SK-MEL-5 (cell line): ENCODE results near the gene CAST. TPM values are rescaled to one million over a fixed set of nuclear protein-coding genes. Genes with fewer than 3 reads are reported as not detected.
"Not testable (repeated sequence)": the region's sequence is repeated elsewhere in the genome, so short reads cannot be mapped to it uniquely, and the experiment has no call there.

Source experiments
- DNase-seq: peaks from one replicate; pipeline ENCODE4 v3.0.0-alpha.2; 2016; ENCODE audit warnings: low read depth, low spot score
- in situ Hi-C: cut with HindIII; loops from 2 replicates; pipeline ENCODE4 v1.10.0; 2016; ENCODE audit warnings: low sequenced_read_pairs, high pct_unique_total_duplicates, low pct_unique_long_range_greater_than_20kb
- total RNA-seq: library from RNA; depleted of rRNA; stranded (reverse); fragments of >200 nt; shearing (Covaris generic); gene quantifications from 2 replicates; pipeline ENCODE4 v1.2.3, GENCODE V29; 2014

CAST gene
- total RNA-seq, 1 experiment from 2014 or later = 285 TPM

GRCh38 chr5:96776621-96777020 is 114.4 kb downstream of the CAST start:
- in situ Hi-C loops = no loop called here
- no peak for DNase-seq

- DNase-seq = no peak
- in situ Hi-C loops = no loop called here
Measured at GRCh38 chr5:96778409-96778808, 116.2 kb downstream of the CAST start.

DNA sequence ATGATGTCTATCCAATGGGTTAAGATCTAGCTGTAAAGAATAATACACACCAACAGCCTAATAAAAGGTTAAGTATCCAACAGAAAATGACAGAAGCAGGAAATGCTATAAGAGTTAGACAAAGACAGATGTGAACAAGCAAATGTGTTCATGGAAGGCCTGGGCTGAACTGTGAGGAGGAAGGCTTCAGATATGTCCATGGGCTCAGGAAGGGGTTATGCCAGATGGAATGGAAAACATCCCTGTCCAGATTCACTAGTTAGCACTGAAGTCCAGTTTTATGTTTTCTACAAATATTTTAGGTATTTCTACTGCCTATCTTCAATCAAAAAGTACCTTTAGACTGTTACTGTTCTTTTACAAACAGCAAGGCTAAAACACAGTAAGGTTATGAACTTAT is 118.5 kb downstream of the CAST start:
- DNase-seq = no peak
- in situ Hi-C loops = no loop called here

DNA sequence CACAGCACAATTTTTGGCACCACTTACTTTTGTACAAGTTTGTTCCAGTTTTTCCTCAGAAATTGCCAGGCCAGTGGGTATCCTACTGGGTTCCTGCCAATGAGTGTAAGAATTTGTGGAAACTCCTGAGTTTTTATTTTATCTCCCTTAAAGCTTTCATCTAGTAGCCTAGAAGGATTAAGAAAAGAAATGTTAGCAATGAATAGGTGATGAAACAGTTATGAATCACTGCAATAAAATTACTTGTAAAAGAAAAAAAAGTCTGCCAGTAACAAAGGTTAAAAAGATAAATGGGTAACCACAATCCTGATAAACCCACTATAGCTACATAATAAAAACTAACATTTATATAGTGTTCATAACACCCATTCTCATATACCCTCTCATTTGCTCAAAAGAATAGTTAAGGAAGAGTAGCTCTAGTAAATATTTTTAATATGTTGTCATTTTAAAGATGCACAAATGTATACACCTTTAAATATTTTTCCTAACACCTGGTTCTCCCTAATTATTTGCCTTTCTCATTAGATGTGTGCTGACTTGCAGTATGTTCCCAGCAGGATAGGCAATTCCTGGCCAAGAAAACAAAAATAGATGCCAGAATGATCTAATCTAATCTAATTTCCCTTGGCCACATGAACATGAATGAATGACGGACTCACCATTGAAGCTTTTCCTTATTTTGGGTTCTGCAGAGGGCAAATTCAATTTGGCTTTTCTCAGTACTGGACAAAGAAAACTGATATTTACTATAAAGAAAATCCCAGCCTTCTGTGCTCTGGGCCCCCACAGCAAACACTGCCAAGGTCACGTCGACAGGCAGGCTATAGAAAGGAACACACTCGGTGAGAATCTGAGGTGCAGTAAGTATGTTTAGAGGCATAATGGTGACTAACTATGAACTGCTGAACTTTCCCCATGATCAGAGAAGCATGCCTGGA is 119.1 kb downstream of the CAST start:
- DNase-seq = no peak

DNA sequence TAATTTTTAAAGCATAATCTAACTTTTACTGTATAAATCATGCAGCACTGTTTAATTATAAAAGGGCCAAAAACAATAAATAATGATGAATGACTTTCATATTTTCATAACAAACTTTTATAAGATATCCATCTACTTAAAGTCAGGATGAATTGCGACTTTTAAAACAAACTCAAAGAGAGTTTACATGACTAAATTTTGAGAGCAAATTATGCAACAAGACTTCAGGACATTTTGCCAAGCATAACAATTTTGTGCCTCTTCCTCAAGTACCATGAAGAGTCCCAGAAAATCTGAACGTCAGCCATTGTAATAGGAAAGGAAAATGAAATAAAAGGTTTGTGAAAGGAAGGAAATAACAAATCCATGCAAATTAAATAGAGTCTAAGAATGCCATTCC is 121.2 kb downstream of the CAST start:
- in situ Hi-C loops = no loop called here
- no peak for DNase-seq

More for the DNA sequence above, 119.1 kb downstream of the CAST start:
- in situ Hi-C loops = no loop called here

GRCh38 chr5:96785326-96786109 is 123.3 kb downstream of the CAST start:
- in situ Hi-C loops = no loop called here
- DNase-seq = no peak

GRCh38 chr5:96788112-96788749 is 126.1 kb downstream of the CAST start:
- DNase-seq = no peak
- in situ Hi-C loops = no loop called here

- in situ Hi-C loops = no loop called here
- peak; percentile 14 for DNase-seq
Measured at GRCh38 chr5:96789794-96790330, 127.7 kb downstream of the CAST start.

DNA sequence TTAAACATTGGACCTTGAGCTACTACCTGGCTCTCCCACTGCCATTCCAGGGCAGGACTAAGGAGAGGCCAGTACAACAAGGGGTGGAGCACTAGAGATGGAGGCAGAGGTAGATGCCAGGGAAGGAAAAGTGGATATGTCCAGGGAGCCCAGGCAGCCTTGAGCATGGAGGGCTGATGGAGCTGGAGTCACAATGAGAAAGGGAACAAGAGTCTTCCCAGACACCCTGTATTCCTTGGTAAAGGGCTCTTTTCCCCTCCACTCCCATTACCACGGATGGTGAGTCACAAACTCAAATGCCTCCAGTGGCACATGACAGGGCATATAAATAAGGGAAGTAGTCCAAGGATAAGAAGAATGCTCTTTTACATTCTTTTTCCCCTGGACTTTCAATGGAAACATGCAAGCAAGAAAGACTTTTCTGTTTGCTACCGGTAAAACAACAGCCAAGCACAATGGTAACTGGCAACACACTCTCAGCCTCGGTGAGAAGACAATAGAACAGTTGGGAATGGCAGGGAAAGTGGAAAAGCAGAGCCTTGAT is 128.9 kb downstream of the CAST start:
- in situ Hi-C loops = no loop called here

DNA sequence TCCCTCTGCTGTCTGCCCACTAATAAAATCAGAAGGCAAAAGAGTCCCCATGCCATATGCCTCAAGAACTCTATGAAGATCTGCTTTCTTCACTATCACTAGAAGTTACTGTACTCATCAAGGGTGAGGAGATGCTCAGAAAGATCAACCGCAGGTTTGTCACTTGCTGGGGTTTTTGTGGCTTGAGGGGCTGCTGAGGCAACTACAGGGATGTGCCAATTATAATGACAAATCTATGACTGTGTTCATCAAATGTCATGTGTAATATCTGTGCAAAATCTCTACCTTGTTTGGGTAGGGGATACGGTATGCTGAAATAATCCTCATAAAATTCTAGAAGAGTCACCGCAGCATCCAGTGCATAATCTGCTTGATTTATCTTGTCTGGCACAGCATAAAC is 132.6 kb downstream of the CAST start:
- no peak for DNase-seq
- in situ Hi-C loops = no loop called here

More for the DNA sequence above, 128.9 kb downstream of the CAST start:
- peak; percentile 72 for DNase-seq

GRCh38 chr5:96795626-96796025 is 133.4 kb downstream of the CAST start:
- DNase-seq = no peak

DNA sequence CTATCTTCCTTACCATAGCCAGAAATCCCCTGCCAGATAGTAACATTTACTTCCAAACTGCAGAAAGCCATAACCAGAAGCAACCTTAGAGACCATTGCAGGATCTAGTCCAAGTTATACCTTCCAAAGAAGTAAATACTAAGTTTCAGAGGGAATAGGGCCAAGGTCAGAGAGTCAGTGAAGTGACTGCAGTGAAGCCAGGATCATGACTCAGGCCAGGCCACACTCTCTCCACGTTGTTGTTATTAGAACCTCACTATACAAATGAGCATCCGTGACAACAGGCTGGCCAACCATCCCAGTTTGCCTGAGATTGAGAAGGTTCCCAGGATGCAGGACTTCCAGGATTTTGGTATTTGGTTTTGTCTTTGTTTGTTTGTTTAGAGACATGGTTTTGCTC is 134.3 kb downstream of the CAST start:
- no peak for DNase-seq
- in situ Hi-C loops = no loop called here

More at GRCh38 chr5:96795626-96796025, 133.4 kb downstream of the CAST start:
- in situ Hi-C loops = no loop called here

DNA sequence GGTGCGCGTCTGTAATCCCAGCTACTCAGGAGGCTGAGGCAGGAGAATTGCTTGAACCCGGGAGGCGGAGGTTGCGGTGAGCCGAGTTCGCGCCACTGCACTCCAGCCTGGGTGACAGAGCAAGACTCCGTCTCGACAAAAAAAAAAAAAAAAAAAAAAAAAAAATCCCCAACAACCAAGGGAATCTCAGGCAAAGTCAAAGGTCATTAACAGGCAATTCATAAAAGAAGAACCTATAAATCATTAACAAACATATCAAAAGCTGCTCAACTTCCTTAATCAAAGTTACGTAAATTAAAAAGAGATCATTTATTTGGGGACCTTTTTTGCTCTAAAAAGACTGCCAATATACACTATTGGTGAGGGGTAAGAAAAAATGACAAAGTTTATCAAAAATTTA is 139.5 kb downstream of the CAST start:
- DNase-seq, in situ Hi-C loops: not testable (repeated sequence)

DNA sequence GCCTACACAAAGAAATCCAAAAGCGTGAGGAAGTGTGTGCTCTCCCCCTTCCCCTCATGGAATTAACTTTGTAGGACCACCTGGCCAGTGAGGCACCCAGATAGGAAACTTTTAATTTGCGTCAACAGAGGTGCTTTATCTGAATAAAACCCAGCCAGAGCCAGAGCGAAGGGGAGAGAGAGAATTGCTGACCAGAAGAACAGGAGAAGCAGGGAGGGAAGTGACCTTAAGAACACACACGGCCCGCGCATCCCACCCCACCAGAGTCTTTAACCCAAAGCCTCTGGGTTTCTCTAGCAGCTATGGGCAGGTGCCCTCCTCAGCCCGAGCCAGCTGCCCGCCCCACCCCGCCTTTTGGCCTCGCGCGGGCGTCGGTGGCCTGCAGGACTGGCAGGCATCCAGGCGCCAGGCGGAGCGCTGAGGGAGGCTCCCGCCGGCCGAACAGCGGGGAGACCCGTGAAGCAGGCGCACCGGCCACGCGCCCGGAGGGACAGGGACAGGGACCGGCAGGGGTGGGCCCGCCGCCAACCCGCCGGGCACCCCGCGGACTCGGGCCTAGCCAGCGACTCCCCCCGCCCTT is 145.0 kb downstream of the CAST start:
- in situ Hi-C loops = no loop called here
- peak; percentile 62 for DNase-seq

- no peak for DNase-seq
- in situ Hi-C loops = no loop called here
Measured at GRCh38 chr5:96808541-96808828, 146.3 kb downstream of the CAST start.

- in situ Hi-C loops = no loop called here
- DNase-seq = no peak
Measured at GRCh38 chr5:96808868-96809558, 146.8 kb downstream of the CAST start.

- DNase-seq = no peak
- in situ Hi-C loops = no loop called here
Measured at GRCh38 chr5:96809921-96810320, 147.7 kb downstream of the CAST start.
